Measurements from ENCODE around the gene GALNT11. TPM values are rescaled to one million over a fixed set of nuclear protein-coding genes. Genes with fewer than 3 reads are reported as not detected.

Gene GALNT11
- total and polyA plus RNA-seq, 9 of the 15 experiments (the other 6 are each of a cell fraction or from before 2014, with no cell fraction given) = 8.2 to 59.5 (median 36.5) TPM

DNA sequence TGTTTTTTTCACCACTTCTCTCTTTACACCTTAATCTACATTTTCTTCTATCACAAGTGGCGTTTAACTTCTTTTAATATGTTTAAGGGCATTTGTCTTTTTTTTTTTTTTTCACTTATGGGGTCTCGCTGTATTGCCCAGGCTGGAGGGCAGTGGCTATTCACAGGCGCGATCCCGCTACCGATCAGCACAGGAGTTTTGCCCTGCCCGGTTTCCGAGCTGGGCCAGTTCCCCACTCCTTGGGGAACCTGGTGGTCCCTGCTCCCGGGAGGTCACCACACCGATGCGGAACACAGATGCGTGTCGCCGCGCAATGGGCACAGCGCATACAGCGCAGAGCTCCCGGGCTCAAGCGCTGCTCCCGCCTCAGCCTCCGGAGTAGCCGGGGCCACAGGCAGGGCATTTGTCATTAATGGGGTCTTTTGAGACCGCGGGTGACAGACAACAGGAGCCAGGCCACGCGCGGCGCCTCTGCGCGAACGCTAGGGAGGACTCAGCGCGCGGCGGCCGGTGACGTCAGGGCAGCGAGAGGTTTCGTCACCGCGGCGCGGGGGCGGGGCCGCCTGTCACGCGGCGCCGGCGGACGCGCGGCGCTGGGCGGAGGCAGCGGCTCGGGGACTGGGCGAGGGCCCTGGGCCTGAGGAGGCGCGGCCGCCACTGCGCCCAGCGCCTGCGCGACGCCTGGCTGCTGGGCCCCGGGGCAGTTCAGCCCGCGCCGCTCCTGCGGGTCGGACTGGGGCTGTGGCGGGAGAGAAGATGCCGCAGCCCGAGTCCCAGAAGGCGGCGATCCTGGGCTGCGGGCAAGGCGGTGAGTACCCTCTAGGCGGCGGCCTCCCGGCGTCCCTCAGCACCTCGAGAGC, at the start of gene GALNT11 (continued):
- TF ChIP-seq, protein P1, sequence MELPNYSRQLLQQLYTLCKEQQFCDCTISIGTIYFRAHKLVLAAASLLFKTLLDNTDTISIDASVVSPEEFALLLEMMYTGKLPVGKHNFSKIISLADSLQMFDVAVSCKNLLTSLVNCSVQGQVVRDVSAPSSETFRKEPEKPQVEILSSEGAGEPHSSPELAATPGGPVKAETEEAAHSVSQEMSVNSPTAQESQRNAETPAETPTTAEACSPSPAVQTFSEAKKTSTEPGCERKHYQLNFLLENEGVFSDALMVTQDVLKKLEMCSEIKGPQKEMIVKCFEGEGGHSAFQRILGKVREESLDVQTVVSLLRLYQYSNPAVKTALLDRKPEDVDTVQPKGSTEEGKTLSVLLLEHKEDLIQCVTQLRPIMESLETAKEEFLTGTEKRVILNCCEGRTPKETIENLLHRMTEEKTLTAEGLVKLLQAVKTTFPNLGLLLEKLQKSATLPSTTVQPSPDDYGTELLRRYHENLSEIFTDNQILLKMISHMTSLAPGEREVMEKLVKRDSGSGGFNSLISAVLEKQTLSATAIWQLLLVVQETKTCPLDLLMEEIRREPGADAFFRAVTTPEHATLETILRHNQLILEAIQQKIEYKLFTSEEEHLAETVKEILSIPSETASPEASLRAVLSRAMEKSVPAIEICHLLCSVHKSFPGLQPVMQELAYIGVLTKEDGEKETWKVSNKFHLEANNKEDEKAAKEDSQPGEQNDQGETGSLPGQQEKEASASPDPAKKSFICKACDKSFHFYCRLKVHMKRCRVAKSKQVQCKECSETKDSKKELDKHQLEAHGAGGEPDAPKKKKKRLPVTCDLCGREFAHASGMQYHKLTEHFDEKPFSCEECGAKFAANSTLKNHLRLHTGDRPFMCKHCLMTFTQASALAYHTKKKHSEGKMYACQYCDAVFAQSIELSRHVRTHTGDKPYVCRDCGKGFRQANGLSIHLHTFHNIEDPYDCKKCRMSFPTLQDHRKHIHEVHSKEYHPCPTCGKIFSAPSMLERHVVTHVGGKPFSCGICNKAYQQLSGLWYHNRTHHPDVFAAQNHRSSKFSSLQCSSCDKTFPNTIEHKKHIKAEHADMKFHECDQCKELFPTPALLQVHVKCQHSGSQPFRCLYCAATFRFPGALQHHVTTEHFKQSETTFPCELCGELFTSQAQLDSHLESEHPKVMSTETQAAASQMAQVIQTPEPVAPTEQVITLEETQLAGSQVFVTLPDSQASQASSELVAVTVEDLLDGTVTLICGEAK (IDR thresholded peaks at IDR 0.05) = peak; percentile 68
- TF ChIP-seq, protein P1 (CRISPR knock-in tag; IDR thresholded peaks at IDR 0.05) = no peak
- TF ChIP-seq ESRRA (IDR thresholded peaks at IDR 0.05; ENCODE audit: borderline replicate concordance, low read depth) = peak; percentile 77
- TF ChIP-seq EHMT2 (IDR thresholded peaks at IDR 0.05) = 0 out of 2 replicates have a peak, but pooled peaks have one; percentile 34
- TF ChIP-seq, protein P2, sequence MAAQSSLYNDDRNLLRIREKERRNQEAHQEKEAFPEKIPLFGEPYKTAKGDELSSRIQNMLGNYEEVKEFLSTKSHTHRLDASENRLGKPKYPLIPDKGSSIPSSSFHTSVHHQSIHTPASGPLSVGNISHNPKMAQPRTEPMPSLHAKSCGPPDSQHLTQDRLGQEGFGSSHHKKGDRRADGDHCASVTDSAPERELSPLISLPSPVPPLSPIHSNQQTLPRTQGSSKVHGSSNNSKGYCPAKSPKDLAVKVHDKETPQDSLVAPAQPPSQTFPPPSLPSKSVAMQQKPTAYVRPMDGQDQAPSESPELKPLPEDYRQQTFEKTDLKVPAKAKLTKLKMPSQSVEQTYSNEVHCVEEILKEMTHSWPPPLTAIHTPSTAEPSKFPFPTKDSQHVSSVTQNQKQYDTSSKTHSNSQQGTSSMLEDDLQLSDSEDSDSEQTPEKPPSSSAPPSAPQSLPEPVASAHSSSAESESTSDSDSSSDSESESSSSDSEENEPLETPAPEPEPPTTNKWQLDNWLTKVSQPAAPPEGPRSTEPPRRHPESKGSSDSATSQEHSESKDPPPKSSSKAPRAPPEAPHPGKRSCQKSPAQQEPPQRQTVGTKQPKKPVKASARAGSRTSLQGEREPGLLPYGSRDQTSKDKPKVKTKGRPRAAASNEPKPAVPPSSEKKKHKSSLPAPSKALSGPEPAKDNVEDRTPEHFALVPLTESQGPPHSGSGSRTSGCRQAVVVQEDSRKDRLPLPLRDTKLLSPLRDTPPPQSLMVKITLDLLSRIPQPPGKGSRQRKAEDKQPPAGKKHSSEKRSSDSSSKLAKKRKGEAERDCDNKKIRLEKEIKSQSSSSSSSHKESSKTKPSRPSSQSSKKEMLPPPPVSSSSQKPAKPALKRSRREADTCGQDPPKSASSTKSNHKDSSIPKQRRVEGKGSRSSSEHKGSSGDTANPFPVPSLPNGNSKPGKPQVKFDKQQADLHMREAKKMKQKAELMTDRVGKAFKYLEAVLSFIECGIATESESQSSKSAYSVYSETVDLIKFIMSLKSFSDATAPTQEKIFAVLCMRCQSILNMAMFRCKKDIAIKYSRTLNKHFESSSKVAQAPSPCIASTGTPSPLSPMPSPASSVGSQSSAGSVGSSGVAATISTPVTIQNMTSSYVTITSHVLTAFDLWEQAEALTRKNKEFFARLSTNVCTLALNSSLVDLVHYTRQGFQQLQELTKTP (IDR thresholded peaks at IDR 0.05; ENCODE audit: low read depth in 1 of 2, partially characterized antibody in 2 of 2) = no peak
- no peak for TF ChIP-seq ILK (tag; IDR thresholded peaks at IDR 0.05; ENCODE audit: borderline replicate concordance, low read depth)
- TF ChIP-seq, protein P3, sequence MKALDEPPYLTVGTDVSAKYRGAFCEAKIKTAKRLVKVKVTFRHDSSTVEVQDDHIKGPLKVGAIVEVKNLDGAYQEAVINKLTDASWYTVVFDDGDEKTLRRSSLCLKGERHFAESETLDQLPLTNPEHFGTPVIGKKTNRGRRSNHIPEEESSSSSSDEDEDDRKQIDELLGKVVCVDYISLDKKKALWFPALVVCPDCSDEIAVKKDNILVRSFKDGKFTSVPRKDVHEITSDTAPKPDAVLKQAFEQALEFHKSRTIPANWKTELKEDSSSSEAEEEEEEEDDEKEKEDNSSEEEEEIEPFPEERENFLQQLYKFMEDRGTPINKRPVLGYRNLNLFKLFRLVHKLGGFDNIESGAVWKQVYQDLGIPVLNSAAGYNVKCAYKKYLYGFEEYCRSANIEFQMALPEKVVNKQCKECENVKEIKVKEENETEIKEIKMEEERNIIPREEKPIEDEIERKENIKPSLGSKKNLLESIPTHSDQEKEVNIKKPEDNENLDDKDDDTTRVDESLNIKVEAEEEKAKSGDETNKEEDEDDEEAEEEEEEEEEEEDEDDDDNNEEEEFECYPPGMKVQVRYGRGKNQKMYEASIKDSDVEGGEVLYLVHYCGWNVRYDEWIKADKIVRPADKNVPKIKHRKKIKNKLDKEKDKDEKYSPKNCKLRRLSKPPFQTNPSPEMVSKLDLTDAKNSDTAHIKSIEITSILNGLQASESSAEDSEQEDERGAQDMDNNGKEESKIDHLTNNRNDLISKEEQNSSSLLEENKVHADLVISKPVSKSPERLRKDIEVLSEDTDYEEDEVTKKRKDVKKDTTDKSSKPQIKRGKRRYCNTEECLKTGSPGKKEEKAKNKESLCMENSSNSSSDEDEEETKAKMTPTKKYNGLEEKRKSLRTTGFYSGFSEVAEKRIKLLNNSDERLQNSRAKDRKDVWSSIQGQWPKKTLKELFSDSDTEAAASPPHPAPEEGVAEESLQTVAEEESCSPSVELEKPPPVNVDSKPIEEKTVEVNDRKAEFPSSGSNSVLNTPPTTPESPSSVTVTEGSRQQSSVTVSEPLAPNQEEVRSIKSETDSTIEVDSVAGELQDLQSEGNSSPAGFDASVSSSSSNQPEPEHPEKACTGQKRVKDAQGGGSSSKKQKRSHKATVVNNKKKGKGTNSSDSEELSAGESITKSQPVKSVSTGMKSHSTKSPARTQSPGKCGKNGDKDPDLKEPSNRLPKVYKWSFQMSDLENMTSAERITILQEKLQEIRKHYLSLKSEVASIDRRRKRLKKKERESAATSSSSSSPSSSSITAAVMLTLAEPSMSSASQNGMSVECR (CRISPR knock-in tag; IDR thresholded peaks at IDR 0.05) = peak; percentile 75
